SK-N-SH (cell line): ENCODE data around the gene SEZ6L. TPM values are rescaled to one million over a fixed set of nuclear protein-coding genes. Genes with fewer than 3 reads are reported as not detected.

Source experiments
- CTCF ChIA-PET: fragments of 300-600, 350-600 bp; formaldehyde crosslinking; extraction: SDS; loops from one replicate; lab custom pipeline; 2021; lab: Yijun Ruan, JAX
- POLR2A ChIA-PET: fragments of 350-600 bp; sonication (Branson Sonifier 250); formaldehyde crosslinking; extraction: SDS; loops from one replicate; lab custom pipeline; 2020; ENCODE audit warnings: antibody characterized with exemption, inconsistent platforms; lab: Yijun Ruan, JAX
- DNase-seq: peaks from one replicate; pipeline ENCODE4 v3.0.0; 2012
- H2AFZ ChIP-seq: fragments of 200-600 bp; sonication (generic); 2 replicates; pipeline ENCODE4 v1.8.1; 2016; ENCODE audit warnings: antibody characterized with exemption, mild to moderate bottlenecking, low read depth
- H3F3A ChIP-seq: fragments of 200-600 bp; sonication (generic); replicated peaks from 2 replicates; pipeline ENCODE3; 2016; ENCODE audit warnings: antibody characterized with exemption, mild to moderate bottlenecking; ENCODE audit not compliant: insufficient read depth
- H3K27ac ChIP-seq, 2 experiments: fragments of 200-500 bp in 1 of 2; fragments of 200-600 bp in 1 of 2; sonication (Bioruptor generic) in 1 of 2; sonication (generic), shearing (Covaris generic) in 1 of 2; 2 replicates each; pipeline versions ENCODE4 v1.5.1 to v1.6.1; 2014 to 2016; ENCODE audit warnings: low read depth in 2 of 2, inconsistent platforms in 1 of 2, low read length in 1 of 2, mild to moderate bottlenecking in 1 of 2, mixed read lengths in 1 of 2
- H3K27me3 ChIP-seq: fragments of 200-600 bp; sonication (generic), shearing (Covaris generic); 2 replicates; pipeline ENCODE4 v1.6.1; 2016; ENCODE audit warnings: mixed run types; ENCODE audit not compliant: insufficient read depth
- H3K36me3 ChIP-seq, 2 experiments: fragments of 200-500 bp in 1 of 2; fragments of 200-600 bp in 1 of 2; sonication (Bioruptor generic) in 1 of 2; sonication (generic) in 1 of 2; replicated peaks in 1 of 2; 2 replicates each; pipeline versions ENCODE3 to v1.5.1; 2014 to 2016; ENCODE audit warnings: low read length in 1 of 2, mild to moderate bottlenecking in 1 of 2; ENCODE audit not compliant: insufficient read depth in 2 of 2, control insufficient read depth in 1 of 2
- H3K4me1 ChIP-seq, 2 experiments: fragments of 200-500 bp in 1 of 2; fragments of 200-600 bp in 1 of 2; sonication (Bioruptor generic) in 1 of 2; sonication (generic), shearing (Covaris generic) in 1 of 2; 2 replicates each; pipeline versions ENCODE4 v1.5.1 to v1.6.1; 2014 to 2016; ENCODE audit warnings: low read depth in 1 of 2, low read length in 1 of 2, mixed run types in 1 of 2; ENCODE audit not compliant: insufficient read depth in 2 of 2, control insufficient read depth in 1 of 2
- H3K4me2 ChIP-seq: fragments of 200-600 bp; sonication (generic), shearing (Covaris generic); 2 replicates; pipeline ENCODE4 v1.6.1; 2017; ENCODE audit warnings: mixed run types
- H3K4me3 ChIP-seq, 2 experiments: fragments of 200-500 bp in 1 of 2; fragments of 200-600 bp in 1 of 2; sonication (Bioruptor generic) in 1 of 2; sonication (generic), shearing (Covaris generic) in 1 of 2; 2 replicates each; pipeline versions ENCODE4 v1.5.1 to v1.8.1; 2014 to 2016; ENCODE audit warnings: low read depth in 2 of 2, inconsistent platforms in 1 of 2, low read length in 1 of 2, mild to moderate bottlenecking in 1 of 2, mixed read lengths in 1 of 2, moderate library complexity in 1 of 2
- H3K79me2 ChIP-seq: fragments of 200-600 bp; sonication (generic); 2 replicates; pipeline ENCODE4 v1.8.1; 2017; ENCODE audit warnings: mild to moderate bottlenecking; ENCODE audit not compliant: insufficient read depth
- H3K9ac ChIP-seq: fragments of 200-600 bp; sonication (generic); 2 replicates; pipeline ENCODE4 v1.6.1; 2017; ENCODE audit warnings: mixed run types
- H3K9me2 ChIP-seq: fragments of 200-600 bp; sonication (generic); 2 replicates; pipeline ENCODE4 v1.6.1; 2017; ENCODE audit warnings: mixed run types
- H3K9me3 ChIP-seq: fragments of 200-600 bp; sonication (generic); 2 replicates; pipeline ENCODE4 v1.6.1; 2017; ENCODE audit warnings: mixed run types, mild to moderate bottlenecking, moderate library complexity
- H4K20me1 ChIP-seq: fragments of 200-600 bp; sonication (generic); 2 replicates; pipeline ENCODE4 v1.6.1; 2017; ENCODE audit warnings: mild to moderate bottlenecking, mixed run types; ENCODE audit not compliant: insufficient read depth
- CHD2 ChIP-seq: fragments of 150-350 bp; IDR thresholded peaks from 2 replicates; pipeline ENCODE4 v1.6.1; 2018; ENCODE audit warnings: low read length; ENCODE audit not compliant: partially characterized antibody
- CTCF ChIP-seq: fragments of 200-600 bp; sonication (generic); IDR thresholded peaks from 2 replicates; pipeline ENCODE4 v1.6.1; 2017; ENCODE audit warnings: antibody characterized with exemption, mild to moderate bottlenecking, moderate library complexity
- EP300 ChIP-seq, 2 experiments: IDR thresholded peaks; 2 replicates each; pipeline versions ENCODE4 v1.4.0 to v1.6.1; 2012; ENCODE audit warnings: borderline replicate concordance in 1 of 2, low read depth in 1 of 2, low read length in 1 of 2
- EZH2phosphoT487 ChIP-seq: fragments of 200-600 bp; sonication (generic); IDR thresholded peaks from 2 replicates; pipeline ENCODE4 v1.6.1; 2017; ENCODE audit warnings: low read depth, mixed run types, mild to moderate bottlenecking, antibody characterized with exemption, moderate library complexity, borderline replicate concordance
- FOSL2 ChIP-seq: IDR thresholded peaks from 2 replicates; pipeline ENCODE4 v1.4.0; 2012; ENCODE audit warnings: low read depth, mild to moderate bottlenecking, moderate library complexity, borderline replicate concordance
- FOXJ3 ChIP-seq: sonication (generic); formaldehyde crosslinking; IDR thresholded peaks from 2 replicates; pipeline ENCODE4 v1.5.1; 2020; ENCODE audit warnings: mild to moderate bottlenecking, missing genetic modification reagents
- FOXM1 ChIP-seq: IDR thresholded peaks from 2 replicates; pipeline ENCODE4 v1.4.0; 2012; ENCODE audit warnings: low read depth, mild to moderate bottlenecking
- GABPA ChIP-seq: IDR thresholded peaks from 2 replicates; pipeline ENCODE4 v1.4.0; 2012; ENCODE audit warnings: low read depth, mild to moderate bottlenecking
- GATA2 ChIP-seq: sonication (generic); formaldehyde crosslinking; IDR thresholded peaks from 2 replicates; pipeline ENCODE4 v1.5.0; 2020; ENCODE audit warnings: mild to moderate bottlenecking, missing genetic modification reagents
- MAX ChIP-seq: IDR thresholded peaks from 2 replicates; pipeline ENCODE4 v1.4.0; 2012; ENCODE audit warnings: low read depth
- MEF2A ChIP-seq: IDR thresholded peaks from 2 replicates; pipeline ENCODE4 v1.4.0; 2012; ENCODE audit warnings: low read depth, borderline replicate concordance
- MXI1 ChIP-seq: IDR thresholded peaks from 2 replicates; pipeline ENCODE4 v1.6.1; 2012; ENCODE audit warnings: mild to moderate bottlenecking, low read depth, low read length, improper control_type of control experiment
- NRF1 ChIP-seq: IDR thresholded peaks from 2 replicates; pipeline ENCODE4 v1.6.1; 2012; ENCODE audit warnings: low read depth, mild to moderate bottlenecking, low read length
- PBX3 ChIP-seq: IDR thresholded peaks from 2 replicates; pipeline ENCODE4; 2012
- RCOR1 ChIP-seq: fragments of 150-350 bp; IDR thresholded peaks from 2 replicates; pipeline ENCODE4 v1.6.1; 2017; ENCODE audit warnings: antibody characterized with exemption, low read length
- SIN3A ChIP-seq: IDR thresholded peaks from 2 replicates; pipeline ENCODE4 v1.6.1; 2012; ENCODE audit warnings: low read depth, mild to moderate bottlenecking, low read length, moderate library complexity, borderline replicate concordance
- TAF1 ChIP-seq: IDR thresholded peaks from 2 replicates; pipeline ENCODE4 v1.6.1; 2012; ENCODE audit warnings: low read depth, mild to moderate bottlenecking, low read length, moderate library complexity, borderline replicate concordance
- USF2 ChIP-seq: fragments of 150-350 bp; IDR thresholded peaks from 2 replicates; pipeline ENCODE4 v1.6.1; 2017; ENCODE audit warnings: antibody characterized with exemption, low read length, low read depth, borderline replicate concordance
- YY1 ChIP-seq: IDR thresholded peaks from 2 replicates; pipeline ENCODE4 v1.4.0; 2012; ENCODE audit warnings: low read depth, mild to moderate bottlenecking
- ZBTB33 ChIP-seq: IDR thresholded peaks from 2 replicates; pipeline ENCODE4 v1.4.0; 2012; ENCODE audit warnings: low read depth, borderline replicate concordance
- WGBS: methylation state at CpG from one replicate; pipeline ENCODE4 v1.1.6; 2017; ENCODE audit warnings: low lambda C conversion rate; 5-methylcytosine and 5-hydroxymethylcytosine counted together
- polyA plus RNA-seq, 3 experiments: library from polyadenylated mRNA; depleted of rRNA; stranded (reverse); fragments of >200 nt; gene quantifications; 2 replicates each; pipeline ENCODE4 v1.2.3, GENCODE V29; 2012

Gene SEZ6L
- polyA plus RNA-seq, 1 of the 3 experiments (the other 2 are of a cell fraction) = 0.10 TPM

GRCh38 chr22:26385164-26385563, 215.9 kb downstream of the SEZ6L start:
- no peaks in the 10 kb centered on the region for H3K79me2 ChIP-seq
- H3K27me3 ChIP-seq = no peaks in the 10 kb centered on the region; the same call in 1 of the 2 replicates

GRCh38 chr22:26389125-26389524, 219.9 kb downstream of the SEZ6L start:
- 45% methylated on average over 3 of the region's 3 CpGs for WGBS
- TF ChIP-seq EZH2phosphoT487 (no peak), MEF2A (no peak), SIN3A (no peak), MAX (no peak), RCOR1 (no peak), USF2 (no peak), NRF1 (no peak), GABPA (no peak), FOXM1 (no peak), FOSL2 (no peak), TAF1 (no peak), ZBTB33 (no peak), PBX3 (no peak), CTCF (no peak), FOXJ3 (no peak), GATA2 (CRISPR knock-in tag) (no peak), EP300 (IDR thresholded peaks at IDR 0.05; ENCODE audit: borderline replicate concordance in 1 of 2, low read depth in 1 of 2, low read length in 1 of 2) (no peak), MXI1 (no peak), CHD2 (no peak)

More at GRCh38 chr22:26385164-26385563, 215.9 kb downstream of the SEZ6L start:
- H3K36me3 ChIP-seq = no peaks in the 10 kb centered on the region
- H3K9me2 ChIP-seq = no peaks in the 10 kb centered on the region
- 15% methylated on average over 1 of the region's 1 CpG for WGBS
- H4K20me1 ChIP-seq = no peaks in the 10 kb centered on the region
- no peaks in the 10 kb centered on the region for H3F3A ChIP-seq
- H3K4me1 ChIP-seq = no peaks in the 10 kb centered on the region
- TF ChIP-seq YY1 (no peak), FOXJ3 (no peak), SIN3A (no peak), CHD2 (no peak)
- no peak overlapping the region for H3K4me3 ChIP-seq
- no peak for DNase-seq
- CTCF ChIA-PET = interaction anchor here (1.3 to 5.4 kb wide), 4 partner anchors 10 to 76 kb away, joined by 3 to 25 read pairs (median 8); no protein-coding TSS in a partner anchor
- no peak overlapping the region for H3K9ac ChIP-seq
- H3K4me2 ChIP-seq = no peak overlapping the region
- H3K9me3 ChIP-seq = no peaks in the 10 kb centered on the region
- H3K27ac ChIP-seq = no peak overlapping the region
- POLR2A ChIA-PET = no interaction called here
- H2AFZ ChIP-seq = no peak overlapping the region

More at GRCh38 chr22:26389125-26389524, 219.9 kb downstream of the SEZ6L start:
- Histone ChIP-seq H3K4me3 (no peak overlapping the region), H3K9me2 (no peaks in the 10 kb centered on the region), H4K20me1 (no peaks in the 10 kb centered on the region), H3K9ac (no peak overlapping the region), H3K79me2 (no peaks in the 10 kb centered on the region), H3F3A (no peaks in the 10 kb centered on the region), H3K27ac (no peak overlapping the region), H3K4me1 (no peaks in the 10 kb centered on the region), H3K9me3 (no peaks in the 10 kb centered on the region), H3K27me3 (no peaks in the 10 kb centered on the region), H3K36me3 (no peaks in the 10 kb centered on the region), H2AFZ (no peak overlapping the region), H3K4me2 (no peak overlapping the region)
- no peak for DNase-seq
- ChIA-PET CTCF (interaction anchor here (0.7 to 2.8 kb wide), 4 partner anchors 9 to 72 kb away, joined by 3 to 15 read pairs (median 4); no protein-coding TSS in a partner anchor), POLR2A (no interaction called here)
